C4-2B (cell line): ENCODE measurements around the gene H6PD.

Experiments used
- H3K27ac ChIP-seq: fragments of 450-650 bp; 2 replicates; pipeline ENCODE4 v1.5.1; 2017
- ZFX ChIP-seq: fragments of 450-650 bp; IDR thresholded peaks from 2 replicates; pipeline ENCODE4 v1.6.1; 2017
- TF ChIP-seq, protein P1 (sequence below): fragments of 450-650 bp; conservative IDR thresholded peaks from 2 replicates; pipeline ENCODE4 v1.5.1; 2017; ENCODE audit warnings: mild to moderate bottlenecking

Gene H6PD

DNA sequence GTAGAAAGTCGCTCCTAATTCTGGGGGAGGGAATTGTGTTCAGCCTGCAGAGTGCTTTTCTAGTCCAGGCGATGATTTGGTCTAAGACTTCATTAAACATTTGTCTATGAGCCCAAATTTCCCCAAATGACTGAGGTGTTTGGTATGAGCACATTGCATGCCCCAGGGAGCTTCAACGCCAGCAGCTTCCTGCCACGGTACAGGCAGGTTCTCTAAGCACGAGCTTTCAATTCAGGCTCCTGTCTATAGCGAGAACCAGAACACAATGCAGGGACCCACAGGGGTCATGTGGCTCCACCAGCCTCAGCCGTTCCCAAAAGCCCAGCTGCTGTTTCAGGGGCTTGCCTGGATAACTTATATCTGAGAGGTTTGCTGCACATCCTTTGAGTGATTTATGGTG, 34.1 kb upstream of the H6PD start:
- TF ChIP-seq, protein P1, sequence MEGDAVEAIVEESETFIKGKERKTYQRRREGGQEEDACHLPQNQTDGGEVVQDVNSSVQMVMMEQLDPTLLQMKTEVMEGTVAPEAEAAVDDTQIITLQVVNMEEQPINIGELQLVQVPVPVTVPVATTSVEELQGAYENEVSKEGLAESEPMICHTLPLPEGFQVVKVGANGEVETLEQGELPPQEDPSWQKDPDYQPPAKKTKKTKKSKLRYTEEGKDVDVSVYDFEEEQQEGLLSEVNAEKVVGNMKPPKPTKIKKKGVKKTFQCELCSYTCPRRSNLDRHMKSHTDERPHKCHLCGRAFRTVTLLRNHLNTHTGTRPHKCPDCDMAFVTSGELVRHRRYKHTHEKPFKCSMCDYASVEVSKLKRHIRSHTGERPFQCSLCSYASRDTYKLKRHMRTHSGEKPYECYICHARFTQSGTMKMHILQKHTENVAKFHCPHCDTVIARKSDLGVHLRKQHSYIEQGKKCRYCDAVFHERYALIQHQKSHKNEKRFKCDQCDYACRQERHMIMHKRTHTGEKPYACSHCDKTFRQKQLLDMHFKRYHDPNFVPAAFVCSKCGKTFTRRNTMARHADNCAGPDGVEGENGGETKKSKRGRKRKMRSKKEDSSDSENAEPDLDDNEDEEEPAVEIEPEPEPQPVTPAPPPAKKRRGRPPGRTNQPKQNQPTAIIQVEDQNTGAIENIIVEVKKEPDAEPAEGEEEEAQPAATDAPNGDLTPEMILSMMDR, result no peak
- TF ChIP-seq ZFX, result no peak
- H3K27ac ChIP-seq, result no peak overlapping the region

DNA sequence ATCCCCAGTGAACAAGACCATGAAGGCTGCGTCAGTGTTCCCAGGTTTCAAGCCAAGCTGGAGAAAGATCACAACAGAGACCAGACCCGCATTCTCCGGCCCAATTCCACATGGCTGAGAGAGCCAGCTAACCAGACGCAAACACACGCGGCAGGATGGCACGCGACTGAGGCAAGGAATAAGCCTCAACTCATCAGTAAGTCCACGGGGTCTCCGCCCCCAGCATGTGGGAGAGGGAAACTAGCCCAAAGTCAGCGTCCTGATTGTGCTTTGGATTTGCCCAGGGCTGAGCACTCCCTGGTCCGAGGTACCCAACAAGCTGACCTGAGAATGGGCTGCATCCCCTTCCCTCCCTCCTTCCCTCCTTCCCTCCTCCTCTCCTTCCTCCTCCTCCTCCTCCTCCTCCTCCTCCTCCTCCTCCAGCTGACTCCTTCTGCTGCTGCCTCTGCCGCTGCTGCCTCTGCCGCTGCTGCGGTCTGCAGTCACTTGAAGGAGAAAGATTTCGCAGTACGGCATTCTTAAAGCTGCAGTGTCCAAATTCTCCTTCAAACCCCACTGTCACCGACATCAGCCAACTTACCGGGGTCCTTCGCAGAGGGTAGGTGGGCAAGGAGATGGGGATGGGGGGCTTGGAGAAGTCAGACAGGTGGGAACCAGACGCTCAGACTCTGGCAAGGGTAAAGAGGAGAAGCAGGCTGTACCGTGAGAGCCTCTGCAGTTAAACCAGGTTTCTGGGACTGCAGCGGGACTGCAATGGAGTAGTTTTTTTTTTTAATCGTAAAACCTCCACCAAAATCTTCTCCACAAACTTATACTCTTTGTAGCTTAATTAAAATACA, 33.0 kb upstream of the H6PD start:
- TF ChIP-seq, protein P1, result no peak
- no peak for TF ChIP-seq ZFX
- H3K27ac ChIP-seq, result no peak overlapping the region

DNA sequence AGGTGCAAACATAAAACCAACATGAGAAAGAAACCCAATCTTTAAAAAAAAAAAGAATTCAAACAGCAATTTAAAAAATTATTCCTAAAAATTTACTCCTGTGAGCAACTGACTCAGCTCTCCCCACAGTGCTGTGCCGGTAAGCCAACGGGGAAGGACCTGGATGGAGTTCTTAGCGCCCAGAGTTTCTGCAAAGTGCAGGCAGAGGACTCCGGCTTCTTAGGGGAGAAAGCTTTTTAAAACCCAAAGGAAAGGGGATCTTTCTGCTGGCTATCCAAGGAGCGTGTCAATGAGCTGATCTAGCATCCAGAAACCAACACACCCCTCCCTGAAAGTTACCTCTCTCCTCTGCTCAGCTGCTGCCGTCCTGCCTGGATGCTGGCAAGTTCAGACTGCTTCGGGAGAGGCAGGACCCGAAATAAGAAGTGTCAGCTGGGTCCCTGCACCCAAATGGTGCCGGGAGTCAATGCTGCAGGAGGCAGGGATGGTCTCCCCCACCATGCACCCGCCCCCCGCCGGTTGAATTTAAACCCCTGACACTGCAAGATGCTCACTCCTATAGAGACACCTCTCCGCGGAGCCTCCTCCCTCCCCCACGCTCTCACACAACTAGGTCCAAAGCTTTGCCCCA, 32.2 kb upstream of the H6PD start:
- no peak overlapping the region for H3K27ac ChIP-seq
- TF ChIP-seq, protein P1, result no peak
- TF ChIP-seq ZFX, result no peak

DNA sequence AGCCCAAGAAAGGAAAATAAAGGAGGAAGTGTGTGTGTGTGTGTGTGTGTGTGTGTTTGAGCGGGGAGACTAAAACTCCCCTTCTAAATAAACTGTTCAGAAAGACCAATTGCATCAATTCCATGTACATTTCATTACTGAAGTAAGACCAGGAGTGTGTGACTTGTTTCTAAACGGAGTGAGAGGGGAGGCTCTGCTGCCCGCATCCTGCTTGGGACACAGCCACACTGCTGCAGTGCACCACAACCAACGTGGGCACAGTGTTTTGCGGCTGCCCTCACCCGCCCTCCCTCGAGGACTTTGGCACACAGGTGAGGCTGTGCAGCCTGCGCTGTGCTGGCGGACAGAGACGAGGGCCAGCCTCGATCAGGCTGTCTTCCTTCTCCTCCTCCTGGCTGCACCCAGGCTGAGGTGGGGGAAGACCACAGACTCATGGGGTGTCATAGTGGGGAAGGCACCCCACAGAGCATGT, 31.0 kb upstream of the H6PD start:
- no peak overlapping the region for H3K27ac ChIP-seq
- TF ChIP-seq, protein P1, result no peak
- no peak for TF ChIP-seq ZFX

DNA sequence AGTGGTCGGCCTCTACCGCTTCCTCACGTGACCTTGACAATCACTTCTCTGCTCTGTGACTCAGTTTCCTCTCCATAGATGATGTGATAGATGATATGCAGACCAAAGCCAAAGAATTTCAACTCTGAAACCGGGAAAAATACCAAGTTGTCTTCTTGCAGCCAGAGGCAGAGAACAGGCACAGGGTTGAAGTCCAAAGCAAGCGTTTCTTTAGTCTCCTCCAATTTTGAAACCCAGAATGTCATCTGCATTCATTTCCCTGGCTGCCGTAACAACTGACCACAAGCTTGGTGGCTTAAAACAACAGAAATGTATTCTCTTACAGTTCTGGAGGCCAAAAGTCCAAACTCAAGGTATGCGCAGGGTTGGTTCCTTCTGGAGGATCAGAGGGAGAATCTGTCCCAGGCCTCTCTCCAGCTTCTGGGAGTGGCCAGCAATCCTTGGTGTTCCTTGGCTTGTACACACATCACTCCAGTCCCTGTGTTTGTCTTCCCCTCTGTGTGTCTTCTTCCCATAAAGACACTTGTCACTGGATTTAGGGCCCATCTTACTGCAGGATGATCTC, 30.3 kb upstream of the H6PD start:
- TF ChIP-seq ZFX, result no peak
- TF ChIP-seq, protein P1, result no peak

DNA sequence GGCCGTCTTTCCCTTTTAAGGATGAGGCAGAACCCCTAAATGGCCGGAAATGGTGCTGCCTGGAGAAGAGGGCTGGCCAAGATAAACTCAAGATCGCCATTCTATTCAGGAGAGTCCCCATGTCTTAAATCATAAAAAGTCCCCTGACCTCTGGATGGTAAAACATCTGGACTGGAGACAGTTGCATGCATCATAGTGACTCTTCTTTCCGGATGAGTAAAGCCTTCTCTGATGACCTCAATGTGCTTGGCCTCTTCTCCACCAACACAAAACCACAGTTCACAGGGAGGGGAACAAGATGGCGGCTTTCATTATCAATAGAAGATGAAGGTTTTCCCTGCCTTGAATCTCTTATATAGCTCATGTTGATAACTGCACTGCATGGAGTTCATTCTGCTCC, 27.5 kb upstream of the H6PD start:
- H3K27ac ChIP-seq, result no peak overlapping the region
- no peak for TF ChIP-seq ZFX
- TF ChIP-seq, protein P1, result no peak

More for the DNA sequence above, 30.3 kb upstream of the H6PD start:
- H3K27ac ChIP-seq, result no peak overlapping the region

DNA sequence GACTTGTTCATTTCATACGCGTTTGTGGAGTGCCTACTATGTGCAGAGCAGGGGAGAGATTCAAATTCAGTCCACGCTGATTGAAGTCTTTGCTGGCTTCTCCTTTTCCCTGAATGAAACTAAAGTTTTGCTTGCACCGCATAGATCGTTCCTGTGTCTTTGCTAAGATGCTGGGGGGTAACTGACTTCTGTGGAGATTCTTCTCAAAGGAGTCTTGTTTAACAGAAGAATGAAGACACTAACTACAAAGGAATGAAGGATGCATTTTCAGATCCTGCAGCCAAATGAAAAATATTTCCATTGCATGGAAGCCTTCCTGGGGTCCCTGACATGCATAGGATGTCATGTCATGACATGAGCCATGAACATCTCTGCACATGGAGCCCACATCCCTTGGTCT, 26.9 kb upstream of the H6PD start:
- TF ChIP-seq, protein P1, result no peak
- TF ChIP-seq ZFX, result no peak
- H3K27ac ChIP-seq, result no peak overlapping the region
